WTC11 (cell line): ENCODE data around the gene ALLC. TPM values are rescaled to one million over a fixed set of nuclear protein-coding genes. Genes with fewer than 3 reads are reported as not detected.

Experiments used
- ATAC-seq: fragments of 200-7000 bp; cut with Tn5 transposase; 2 replicates; pipeline ENCODE4 v1.10.0; 2021; ENCODE audit warnings: mild to moderate bottlenecking, moderate library complexity
- CTCF ChIA-PET: fragments of 300-600 bp; sonication (Branson Sonifier 250); formaldehyde crosslinking; loops from one replicate; lab custom pipeline; 2021; ENCODE audit warnings: antibody characterized with exemption; lab: Charles Lee
- POLR2A ChIA-PET: fragments of 350-600 bp; sonication (Branson Sonifier 250); formaldehyde crosslinking; loops from one replicate; lab custom pipeline; 2021; ENCODE audit warnings: antibody characterized with exemption; lab: Charles Lee
- DNase-seq: peaks from one replicate; pipeline ENCODE4 v3.0.0; 2021; ENCODE audit warnings: low spot score
- H3K27ac Mint-ChIP-seq: 2 replicates; pipeline ENCODE4 v1.8.0; 2021; ENCODE audit warnings: mixed read lengths
- H3K27me3 Mint-ChIP-seq: 2 replicates; pipeline ENCODE4 v1.8.0; 2021; ENCODE audit warnings: low read depth, mild to moderate bottlenecking, moderate library complexity, mixed read lengths
- H3K36me3 Mint-ChIP-seq: 2 replicates; pipeline ENCODE4 v1.8.0; 2021; ENCODE audit warnings: mixed read lengths
- H3K4me1 Mint-ChIP-seq: 2 replicates; pipeline ENCODE4 v1.8.0; 2022; ENCODE audit warnings: mixed read lengths
- H3K4me3 Mint-ChIP-seq: 2 replicates; pipeline ENCODE4 v1.8.0; 2021; ENCODE audit warnings: mild to moderate bottlenecking, moderate library complexity, mixed read lengths
- H3K9me3 Mint-ChIP-seq: 2 replicates; pipeline ENCODE4 v1.8.0; 2021; ENCODE audit warnings: mixed read lengths
- ATF2 ChIP-seq: sonication (generic); formaldehyde crosslinking; IDR thresholded peaks from 2 replicates; pipeline ENCODE4 v1.8.1; 2022; ENCODE audit warnings: low read depth, missing genetic modification reagents, borderline replicate concordance
- CREB1 ChIP-seq: sonication (generic); formaldehyde crosslinking; IDR thresholded peaks from 2 replicates; pipeline ENCODE4 v1.8.0; 2023; ENCODE audit warnings: mild to moderate bottlenecking, missing genetic modification reagents
- E2F4 ChIP-seq: sonication (generic); formaldehyde crosslinking; IDR thresholded peaks from 2 replicates; pipeline ENCODE4 v1.8.1; 2022; ENCODE audit warnings: low read depth, mild to moderate bottlenecking, moderate library complexity, missing genetic modification reagents, borderline replicate concordance
- ELF4 ChIP-seq: sonication (generic); formaldehyde crosslinking; IDR thresholded peaks from 2 replicates; pipeline ENCODE4 v1.8.1; 2022; ENCODE audit warnings: low read depth, mild to moderate bottlenecking, moderate library complexity, missing genetic modification reagents
- FOXP1 ChIP-seq: sonication (generic); formaldehyde crosslinking; IDR thresholded peaks from 2 replicates; pipeline ENCODE4 v1.8.0; 2022; ENCODE audit warnings: missing genetic modification reagents, mild to moderate bottlenecking, moderate library complexity, borderline replicate concordance
- GTF2I ChIP-seq: fragments of 250-450 bp; sonication (Bioruptor Pico); conservative IDR thresholded peaks from 2 replicates; pipeline ENCODE4 v1.4.0; 2021; ENCODE audit warnings: mild to moderate bottlenecking
- IRF1 ChIP-seq: sonication (generic); formaldehyde crosslinking; IDR thresholded peaks from 2 replicates; pipeline ENCODE4 v1.8.0; 2023; ENCODE audit warnings: missing genetic modification reagents
- JAZF1 ChIP-seq: fragments of 250-450 bp; sonication (Bioruptor Pico); IDR thresholded peaks from 2 replicates; pipeline ENCODE4 v1.9.0; 2021; ENCODE audit warnings: moderate library complexity, mild to moderate bottlenecking, inconsistent platforms
- OVOL2 ChIP-seq: fragments of 250-450 bp; sonication (Bioruptor Pico); IDR thresholded peaks from 2 replicates; pipeline ENCODE4 v1.9.0; 2021; ENCODE audit warnings: mild to moderate bottlenecking, borderline replicate concordance
- PRRX2 ChIP-seq: fragments of 250-450 bp; sonication (Bioruptor Pico); IDR thresholded peaks from 2 replicates; pipeline ENCODE4 v1.8.0; 2021; ENCODE audit warnings: mild to moderate bottlenecking
- RELA ChIP-seq: sonication (generic); formaldehyde crosslinking; IDR thresholded peaks from 2 replicates; pipeline ENCODE4 v1.8.1; 2022; ENCODE audit warnings: missing genetic modification reagents, mild to moderate bottlenecking, borderline replicate concordance
- SMAD4 ChIP-seq: sonication (generic); formaldehyde crosslinking; IDR thresholded peaks from 2 replicates; pipeline ENCODE4 v1.8.0; 2022; ENCODE audit warnings: mild to moderate bottlenecking, missing genetic modification reagents
- SOX15 ChIP-seq: fragments of 250-450 bp; sonication (Bioruptor Pico); IDR thresholded peaks from 2 replicates; pipeline ENCODE4 v1.9.0; 2021; ENCODE audit warnings: mild to moderate bottlenecking
- ZBTB21 ChIP-seq: sonication (generic); formaldehyde crosslinking; IDR thresholded peaks from 2 replicates; pipeline ENCODE4 v1.8.1; 2023; ENCODE audit warnings: mild to moderate bottlenecking, missing genetic modification reagents, borderline replicate concordance
- ZNF263 ChIP-seq: sonication (generic); formaldehyde crosslinking; IDR thresholded peaks from 2 replicates; pipeline ENCODE4 v1.8.1; 2022; ENCODE audit warnings: low read depth, mild to moderate bottlenecking, moderate library complexity, missing genetic modification reagents
- ZNF281 ChIP-seq: sonication (generic); formaldehyde crosslinking; IDR thresholded peaks from 2 replicates; pipeline ENCODE4 v1.8.0; 2023; ENCODE audit warnings: mild to moderate bottlenecking, missing genetic modification reagents
- ZNF532 ChIP-seq: fragments of 250-450 bp; sonication (Bioruptor Pico); IDR thresholded peaks from 2 replicates; pipeline ENCODE4 v1.9.0; 2021; ENCODE audit warnings: mild to moderate bottlenecking, borderline replicate concordance
- total RNA-seq: library from RNA; stranded (reverse); gene quantifications from 3 replicates; pipeline ENCODE4 v1.2.3, GENCODE V29; 2021

The ALLC gene
- total RNA-seq, 1 experiment from 2014 or later, result not detected

- TF ChIP-seq ZNF263 (CRISPR knock-in tag), result no peak
- no peak for TF ChIP-seq CREB1 (CRISPR knock-in tag)
- TF ChIP-seq IRF1 (CRISPR knock-in tag), result no peak
- TF ChIP-seq FOXP1 (CRISPR knock-in tag), result no peak
- TF ChIP-seq JAZF1 (CRISPR knock-in tag), result no peak
- no peak for TF ChIP-seq E2F4 (CRISPR knock-in tag)
- TF ChIP-seq GTF2I (CRISPR knock-in tag), result no peak
- no peak for TF ChIP-seq ATF2
- no peak for TF ChIP-seq ZBTB21
- TF ChIP-seq, all 79 proteins: peak for 0
Measured at GRCh38 chr2:3670941-3671340, 12.9 kb downstream of the ALLC start (continued).

GRCh38 chr2:3672861-3673678, 15.1 kb downstream of the ALLC start:
- no peaks in the 10 kb centered on the region for H3K4me1 Mint-ChIP-seq
- DNase-seq (no peak), ATAC-seq (no peak)
- H3K4me3 Mint-ChIP-seq, result no peak overlapping the region
- ChIA-PET POLR2A (no interaction called here), CTCF (no interaction called here)
- TF ChIP-seq OVOL2 (CRISPR knock-in tag) (no peak), RELA (no peak), PRRX2 (CRISPR knock-in tag) (no peak), ZNF532 (CRISPR knock-in tag) (no peak), SMAD4 (CRISPR knock-in tag) (no peak)
- H3K9me3 Mint-ChIP-seq, result peaks cover 61% of the 10 kb centered on the region
- H3K27me3 Mint-ChIP-seq, result peaks cover 15% of the 10 kb centered on the region
- H3K36me3 Mint-ChIP-seq, result peaks cover 31% of the 10 kb centered on the region
- H3K27ac Mint-ChIP-seq, result no peak overlapping the region

- Mint-ChIP-seq H3K27me3 (peaks cover 17% of the 10 kb centered on the region), H3K36me3 (peaks cover 35% of the 10 kb centered on the region), H3K4me1 (no peaks in the 10 kb centered on the region), H3K4me3 (no peak overlapping the region), H3K9me3 (peaks cover 71% of the 10 kb centered on the region), H3K27ac (no peak overlapping the region)
- ATAC-seq (no peak), DNase-seq (no peak)
- ChIA-PET CTCF (no interaction called here), POLR2A (no interaction called here)
- TF ChIP-seq ELF4 (no peak), SMAD4 (CRISPR knock-in tag) (no peak), ZNF281 (CRISPR knock-in tag) (no peak), SOX15 (no peak)
Measured at GRCh38 chr2:3674066-3674845, 16.3 kb downstream of the ALLC start.
